Natural killer cell (primary cell): ENCODE results near the gene UIMC1. TPM values are rescaled to one million over a fixed set of nuclear protein-coding genes. Genes with fewer than 3 reads are reported as not detected.
"Not testable (repeated sequence)": the region's sequence is repeated elsewhere in the genome, so short reads cannot be mapped to it uniquely, and the experiment has no call there.

Experiments used
- ATAC-seq, 3 donors: fragments of 150-1000 bp in 2 of 3; fragments of 200-7000 bp in 1 of 3; cut with Tn5 transposase; 1 replicate in 1 of 3; 2 replicates in 2 of 3; pipeline ENCODE4 v1.10.0; 2021; ENCODE audit warnings: mild to moderate bottlenecking in 2 of 3, moderate library complexity in 2 of 3
- DNase-seq, 2 donors: peaks; one replicate each; pipeline versions ENCODE4 v3.0.0 to v3.0.0-alpha.2; 2013 to 2021; ENCODE audit warnings: mixed read lengths in 1 of 2
- H3K27ac ChIP-seq: one replicate; pipeline ENCODE4 v1.5.1; 2013; ENCODE audit warnings: mild to moderate bottlenecking, low read length
- H3K27me3 ChIP-seq: one replicate; pipeline ENCODE4 v1.6.1; 2013; ENCODE audit warnings: low read length; ENCODE audit not compliant: control insufficient read depth, insufficient read depth
- H3K36me3 ChIP-seq: one replicate; pipeline ENCODE4 v1.6.1; 2013; ENCODE audit warnings: low read length; ENCODE audit not compliant: control insufficient read depth, insufficient read depth
- H3K4me1 ChIP-seq: one replicate; pipeline ENCODE4 v1.6.1; 2013; ENCODE audit warnings: low read length; ENCODE audit not compliant: control insufficient read depth, insufficient read depth
- H3K4me3 ChIP-seq: one replicate; pipeline ENCODE4 v1.5.1; 2013; ENCODE audit warnings: low read length
- H3K9me3 ChIP-seq: one replicate; pipeline ENCODE4 v1.6.1; 2013; ENCODE audit warnings: low read length; ENCODE audit not compliant: control insufficient read depth, insufficient read depth
- H3K27ac Mint-ChIP-seq, 2 donors: one replicate each; pipeline ENCODE4 v1.8.0; 2022; ENCODE audit warnings: mild to moderate bottlenecking in 2 of 2, mixed read lengths in 2 of 2, moderate library complexity in 1 of 2
- H3K27me3 Mint-ChIP-seq, 2 donors: one replicate each; pipeline ENCODE4 v1.8.0; 2022; ENCODE audit warnings: low read depth in 2 of 2, mixed read lengths in 2 of 2
- H3K36me3 Mint-ChIP-seq: one replicate; pipeline ENCODE4 v1.8.0; 2022; ENCODE audit warnings: mixed read lengths
- H3K4me1 Mint-ChIP-seq, 2 donors: one replicate each; pipeline ENCODE4 v1.8.0; 2022; ENCODE audit warnings: mixed read lengths in 2 of 2
- H3K4me3 Mint-ChIP-seq: one replicate; pipeline ENCODE4 v1.8.0; 2022; ENCODE audit warnings: mild to moderate bottlenecking, moderate library complexity, mixed read lengths
- H3K9me3 Mint-ChIP-seq, 2 donors: one replicate each; pipeline ENCODE4 v1.8.0; 2022; ENCODE audit warnings: mixed read lengths in 2 of 2
- CTCF ChIP-seq: fragments of 200-600 bp; IDR thresholded peaks from one replicate; pipeline ENCODE4 v1.8.0; 2022; ENCODE audit warnings: antibody characterized with exemption
- WGBS: methylation state at CpG from one replicate; pipeline ENCODE4 v1.1.7; 2013; ENCODE audit warnings: missing lambda C conversion rate; ENCODE audit not compliant: insufficient coverage; 5-methylcytosine and 5-hydroxymethylcytosine counted together
- intact Hi-C: fragments of 100-400 bp; cut with micrococcal nuclease; formaldehyde crosslinking; loops from one replicate; pipeline ENCODE4 v1.14.2; 2022
- total RNA-seq, 4 donors: library from RNA; stranded (reverse); fragments of 120-200 nt in 1 of 4; gene quantifications; one replicate each; pipeline versions ENCODE4 v1.2.3 to v1.2.4, GENCODE V29; 2013 to 2022

Gene UIMC1
- total RNA-seq, 3 donors from 2014 or later (not counting 1 experiment from before 2014, with no cell fraction given) = 55.1 to 75.7 (median 57.3) TPM

- H3K27ac Mint-ChIP-seq = no peak overlapping the region
- H3K27ac ChIP-seq = no peak overlapping the region
Measured at GRCh38 chr5:176986280-176986679, 20.3 kb downstream of the UIMC1 start.

GRCh38 chr5:176985516-176985915 lies 21.1 kb downstream of the UIMC1 start:
- peaks cover 19% of the 10 kb centered on the region for H3K4me1 ChIP-seq
- H3K4me3 Mint-ChIP-seq = no peak overlapping the region
- DNase-seq = peak in 1 of 2 donors; percentile 61

More at GRCh38 chr5:176986280-176986679, 20.3 kb downstream of the UIMC1 start:
- H3K4me1 ChIP-seq = peaks cover 19% of the 10 kb centered on the region
- no peak overlapping the region for H3K4me3 Mint-ChIP-seq
- H3K9me3 ChIP-seq = no peaks in the 10 kb centered on the region
- H3K9me3 Mint-ChIP-seq = no peaks in the 10 kb centered on the region
- ATAC-seq (no peak), DNase-seq (no peak)
- H3K27me3 ChIP-seq = no peaks in the 10 kb centered on the region
- intact Hi-C loops = no loop called here
- no peak overlapping the region for H3K4me3 ChIP-seq
- H3K27me3 Mint-ChIP-seq = no peaks in the 10 kb centered on the region
- no peaks in the 10 kb centered on the region for H3K36me3 Mint-ChIP-seq
- peaks cover 22 to 25% of the 10 kb centered on the region in 2 donors for H3K4me1 Mint-ChIP-seq
- H3K36me3 ChIP-seq = peaks cover 7% of the 10 kb centered on the region
- 67% methylated on average over 1 of the region's 2 CpGs for WGBS
- no peak for TF ChIP-seq CTCF

GRCh38 chr5:176984176-176984575 lies 22.4 kb downstream of the UIMC1 start:
- H3K4me3 Mint-ChIP-seq, intact Hi-C loops, DNase-seq, H3K9me3 Mint-ChIP-seq, ATAC-seq, H3K9me3 ChIP-seq, H3K36me3 Mint-ChIP-seq, H3K27ac Mint-ChIP-seq, H3K27me3 ChIP-seq, H3K4me3 ChIP-seq, H3K27ac ChIP-seq, H3K27me3 Mint-ChIP-seq: not testable (repeated sequence)
- H3K4me1 Mint-ChIP-seq = peaks cover 21 to 22% of the 10 kb centered on the region in 2 donors
- 98% methylated on average over 28 of the region's 28 CpGs for WGBS
- Histone ChIP-seq H3K4me1 (peaks cover 19% of the 10 kb centered on the region), H3K36me3 (peaks cover 18% of the 10 kb centered on the region)

More at GRCh38 chr5:176985516-176985915, 21.1 kb downstream of the UIMC1 start:
- TF ChIP-seq CTCF = no peak
- H3K9me3 ChIP-seq = no peaks in the 10 kb centered on the region
- no peak overlapping the region for H3K27ac ChIP-seq
- Mint-ChIP-seq H3K4me1 (peaks cover 21 to 22% of the 10 kb centered on the region in 2 donors), H3K27ac (no peak overlapping the region), H3K9me3 (no peaks in the 10 kb centered on the region), H3K36me3 (no peaks in the 10 kb centered on the region), H3K27me3 (no peaks in the 10 kb centered on the region)
- WGBS = 7% methylated on average over 2 of the region's 2 CpGs
- peak in 1 of 3 donors; percentile 66 for ATAC-seq
- no peak overlapping the region for H3K4me3 ChIP-seq
- intact Hi-C loops = no loop called here
- peaks cover 7% of the 10 kb centered on the region for H3K36me3 ChIP-seq
- H3K27me3 ChIP-seq = no peaks in the 10 kb centered on the region

- H3K4me1 ChIP-seq = peaks cover 19% of the 10 kb centered on the region
- H3K4me3 ChIP-seq, H3K27me3 Mint-ChIP-seq, H3K9me3 Mint-ChIP-seq, DNase-seq, H3K4me3 Mint-ChIP-seq, H3K9me3 ChIP-seq, H3K27ac ChIP-seq, H3K27me3 ChIP-seq, ATAC-seq, intact Hi-C loops: not testable (repeated sequence)
- peaks cover 14% of the 10 kb centered on the region for H3K36me3 Mint-ChIP-seq
- H3K27ac Mint-ChIP-seq = peak overlapping the region in 1 of 2 donors; percentile 22
- peaks cover 21 to 27% of the 10 kb centered on the region in 2 donors for H3K4me1 Mint-ChIP-seq
- WGBS = 94% methylated on average over 20 of the region's 21 CpGs
- H3K36me3 ChIP-seq = peaks cover 20% of the 10 kb centered on the region
Measured at GRCh38 chr5:176983593-176983992, 23.0 kb downstream of the UIMC1 start.

- not testable (repeated sequence) for H3K4me3 Mint-ChIP-seq
Measured at GRCh38 chr5:176983112-176983511, 23.5 kb downstream of the UIMC1 start.

More at GRCh38 chr5:176983112-176983511, 23.5 kb downstream of the UIMC1 start:
- H3K27me3 ChIP-seq, ATAC-seq, H3K27ac ChIP-seq, H3K9me3 Mint-ChIP-seq, H3K9me3 ChIP-seq, DNase-seq, intact Hi-C loops, H3K4me3 ChIP-seq, H3K27me3 Mint-ChIP-seq: not testable (repeated sequence)
- Mint-ChIP-seq H3K4me1 (peaks cover 18 to 23% of the 10 kb centered on the region in 2 donors), H3K27ac (peak overlapping the region in 1 of 2 donors; percentile 22), H3K36me3 (peaks cover 14% of the 10 kb centered on the region)
- WGBS = 83% methylated on average over 11 of the region's 13 CpGs
- Histone ChIP-seq H3K4me1 (peaks cover 19% of the 10 kb centered on the region), H3K36me3 (peaks cover 20% of the 10 kb centered on the region)
